GM19452 (cell line): Measurements from ENCODE around the gene KIF2A.

Source experiments
- ATAC-seq: cut with Tn5 transposase; IDR thresholded peaks from one replicate; pipeline ENCODE4 v1.9.1; 2021; ENCODE audit not compliant: unreplicated experiment

The KIF2A gene

GRCh38 chr5:62374090-62374489 lies 68.1 kb downstream of the KIF2A start:
- ATAC-seq, result no peak

GRCh38 chr5:62375627-62376026 lies 69.6 kb downstream of the KIF2A start:
- ATAC-seq, result no peak

- no peak for ATAC-seq
Observed at GRCh38 chr5:62376064-62376463, 70.1 kb downstream of the KIF2A start.

- no peak for ATAC-seq
Observed at GRCh38 chr5:62385131-62385530, 79.1 kb downstream of the KIF2A start.

GRCh38 chr5:62385816-62386400 lies 79.9 kb downstream of the KIF2A start:
- ATAC-seq, result no peak

- no peak for ATAC-seq
Observed at GRCh38 chr5:62386824-62387223, 80.8 kb downstream of the KIF2A start.

- ATAC-seq, result no peak
Observed at GRCh38 chr5:62395210-62395950, 89.4 kb downstream of the KIF2A start.

GRCh38 chr5:62403411-62404250 lies 97.6 kb downstream of the KIF2A start, which contains the start of gene DIMT1:
TSS of gene DIMT1 (minus strand) at chr5:62403905. CDS start at chr5:62403772, 133 bp downstream.
- ATAC-seq, result peak; percentile 98

- ATAC-seq, result peak; percentile 98
Observed at GRCh38 chr5:62412549-62413329, 106.7 kb downstream of the KIF2A start, which contains the start of gene IPO11. TSS of gene IPO11 (plus strand) at chr5:62412763. CDS start at chr5:62437280, 24,517 bp downstream.

GRCh38 chr5:62413711-62414110 lies 107.7 kb downstream of the KIF2A start:
- ATAC-seq, result no peak

GRCh38 chr5:62418462-62419076 lies 112.6 kb downstream of the KIF2A start:
- ATAC-seq, result no peak

GRCh38 chr5:62419609-62420008 lies 113.6 kb downstream of the KIF2A start:
- ATAC-seq, result no peak

GRCh38 chr5:62421414-62421813 lies 115.4 kb downstream of the KIF2A start:
- no peak for ATAC-seq

- ATAC-seq, result no peak
Observed at GRCh38 chr5:62424763-62425162, 118.8 kb downstream of the KIF2A start.

GRCh38 chr5:62431735-62432620 lies 126.0 kb downstream of the KIF2A start:
- ATAC-seq, result no peak

- no peak for ATAC-seq
Observed at GRCh38 chr5:62432621-62433064, 126.6 kb downstream of the KIF2A start.
